Bronchial epithelial cell (primary cell): ENCODE measurements around the gene DCLRE1C. TPM values are rescaled to one million over a fixed set of nuclear protein-coding genes. Genes with fewer than 3 reads are reported as not detected.

ENCODE experiments used
- DNase-seq: peaks from one replicate; pipeline ENCODE4 v3.0.0-alpha.2; 2010; ENCODE audit warnings: low read depth
- FAIRE-seq: peaks from 2 replicates; lab custom pipeline; 2011; peaks lifted over from hg19 to GRCh38; lab: Jason Lieb, UNC
- H3K27me3 ChIP-seq: 2 replicates; pipeline ENCODE4 v1.5.1; 2011; ENCODE audit warnings: low read length; ENCODE audit not compliant: control insufficient read depth, insufficient read depth
- H3K36me3 ChIP-seq: 2 replicates; pipeline ENCODE4 v1.5.1; 2011; ENCODE audit warnings: low read length; ENCODE audit not compliant: control insufficient read depth, insufficient read depth
- H3K4me3 ChIP-seq: 2 replicates; pipeline ENCODE4 v1.5.1; 2011; ENCODE audit warnings: mild to moderate bottlenecking, low read depth, low read length, control low read depth
- total RNA-seq: library from RNA; depleted of rRNA; stranded (reverse); fragments of >200 nt; gene quantifications from 2 replicates; pipeline ENCODE4 v1.2.1, GENCODE V29; 2014
- TF ChIP-seq, protein P1 (sequence below): IDR thresholded peaks from 2 replicates; pipeline ENCODE4 v1.5.1; 2011; ENCODE audit warnings: mild to moderate bottlenecking, moderate library complexity, low read length, control low read depth, inconsistent platforms; ENCODE audit not compliant: insufficient read depth, severe bottlenecking

DCLRE1C gene
- total RNA-seq, 1 donor from 2014 or later, result 9.0 TPM

DNA sequence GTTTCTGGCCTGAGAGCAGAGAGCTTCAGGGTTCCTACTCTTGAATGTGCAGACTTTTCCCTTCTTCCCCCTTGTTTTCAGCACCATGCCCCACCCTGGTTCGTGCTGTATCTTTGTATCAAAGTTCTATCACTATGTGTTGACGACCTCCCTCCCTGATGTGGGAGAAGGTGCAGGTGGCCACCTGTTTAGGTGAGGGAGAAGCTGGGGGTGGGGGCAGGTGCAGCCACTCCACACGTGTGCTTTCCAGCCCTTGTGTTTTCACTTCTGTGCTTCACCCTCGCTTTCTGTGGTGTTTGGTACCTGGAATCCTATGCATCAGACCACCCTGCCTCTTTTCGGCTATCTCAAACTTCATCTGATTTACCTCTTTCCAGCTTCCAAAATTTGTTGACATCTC is 94.9 kb downstream of the DCLRE1C start:
- FAIRE-seq (no peak), DNase-seq (no peak)
- Histone ChIP-seq H3K36me3 (peaks cover 1% of the 10 kb centered on the region), H3K4me3 (no peak overlapping the region), H3K27me3 (no peaks in the 10 kb centered on the region)
- TF ChIP-seq, protein P1, sequence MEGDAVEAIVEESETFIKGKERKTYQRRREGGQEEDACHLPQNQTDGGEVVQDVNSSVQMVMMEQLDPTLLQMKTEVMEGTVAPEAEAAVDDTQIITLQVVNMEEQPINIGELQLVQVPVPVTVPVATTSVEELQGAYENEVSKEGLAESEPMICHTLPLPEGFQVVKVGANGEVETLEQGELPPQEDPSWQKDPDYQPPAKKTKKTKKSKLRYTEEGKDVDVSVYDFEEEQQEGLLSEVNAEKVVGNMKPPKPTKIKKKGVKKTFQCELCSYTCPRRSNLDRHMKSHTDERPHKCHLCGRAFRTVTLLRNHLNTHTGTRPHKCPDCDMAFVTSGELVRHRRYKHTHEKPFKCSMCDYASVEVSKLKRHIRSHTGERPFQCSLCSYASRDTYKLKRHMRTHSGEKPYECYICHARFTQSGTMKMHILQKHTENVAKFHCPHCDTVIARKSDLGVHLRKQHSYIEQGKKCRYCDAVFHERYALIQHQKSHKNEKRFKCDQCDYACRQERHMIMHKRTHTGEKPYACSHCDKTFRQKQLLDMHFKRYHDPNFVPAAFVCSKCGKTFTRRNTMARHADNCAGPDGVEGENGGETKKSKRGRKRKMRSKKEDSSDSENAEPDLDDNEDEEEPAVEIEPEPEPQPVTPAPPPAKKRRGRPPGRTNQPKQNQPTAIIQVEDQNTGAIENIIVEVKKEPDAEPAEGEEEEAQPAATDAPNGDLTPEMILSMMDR, result no peak

DNA sequence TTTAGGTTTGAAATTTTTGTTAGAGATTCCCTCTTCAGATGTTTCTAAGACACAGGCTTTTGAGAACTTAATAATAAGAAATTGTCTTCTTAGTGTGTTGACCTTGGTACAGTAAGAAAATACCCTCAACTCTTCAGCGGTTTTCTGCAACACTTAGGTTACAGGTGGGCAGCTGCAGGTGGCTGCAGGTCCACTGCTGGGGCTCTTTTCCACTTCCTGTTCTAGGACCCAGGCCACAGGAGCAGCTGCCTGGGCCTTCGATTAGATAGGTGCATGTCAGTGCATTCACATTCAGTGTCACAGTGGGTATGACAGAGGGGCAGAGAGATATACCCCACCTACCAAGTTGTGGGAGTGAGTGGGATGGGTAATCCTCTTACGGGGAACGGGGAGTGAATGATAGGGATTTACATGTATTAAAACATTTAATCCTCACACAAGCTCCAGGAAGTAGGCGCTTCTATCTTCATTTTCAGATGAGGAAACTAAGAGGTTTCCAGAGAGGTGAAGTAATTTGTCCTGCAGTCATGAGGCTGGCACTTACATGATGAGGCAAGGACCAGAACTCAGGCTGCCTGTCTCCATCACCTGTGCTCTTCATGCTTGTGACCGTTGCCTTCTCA is 95.4 kb downstream of the DCLRE1C start:
- no peak for FAIRE-seq
- no peak for DNase-seq
- TF ChIP-seq, protein P1, result no peak
- Histone ChIP-seq H3K36me3 (peaks cover 1% of the 10 kb centered on the region), H3K4me3 (no peak overlapping the region), H3K27me3 (no peaks in the 10 kb centered on the region)

DNA sequence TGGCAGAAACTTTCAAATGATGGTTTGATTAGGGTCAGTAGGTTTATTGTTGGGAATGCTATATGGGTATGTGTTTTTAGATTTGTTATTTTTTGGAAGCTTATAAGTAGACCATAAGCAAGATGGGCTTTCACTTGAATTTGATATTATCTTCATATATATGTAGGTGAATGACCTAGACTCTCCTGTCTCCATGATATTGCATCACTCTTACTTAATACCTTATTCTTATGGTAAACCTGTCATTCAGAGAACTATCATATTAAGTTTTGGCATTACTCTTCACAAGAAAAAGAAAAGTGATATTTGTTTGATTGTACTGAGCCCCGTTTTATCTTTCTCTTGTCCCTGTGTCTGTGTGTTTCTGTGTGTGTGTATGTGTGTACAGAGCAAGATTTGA is 98.4 kb downstream of the DCLRE1C start:
- TF ChIP-seq, protein P1, result no peak
- DNase-seq (no peak), FAIRE-seq (no peak)
- no peak overlapping the region for H3K4me3 ChIP-seq
- peaks cover 1% of the 10 kb centered on the region for H3K36me3 ChIP-seq
- H3K27me3 ChIP-seq, result no peaks in the 10 kb centered on the region

DNA sequence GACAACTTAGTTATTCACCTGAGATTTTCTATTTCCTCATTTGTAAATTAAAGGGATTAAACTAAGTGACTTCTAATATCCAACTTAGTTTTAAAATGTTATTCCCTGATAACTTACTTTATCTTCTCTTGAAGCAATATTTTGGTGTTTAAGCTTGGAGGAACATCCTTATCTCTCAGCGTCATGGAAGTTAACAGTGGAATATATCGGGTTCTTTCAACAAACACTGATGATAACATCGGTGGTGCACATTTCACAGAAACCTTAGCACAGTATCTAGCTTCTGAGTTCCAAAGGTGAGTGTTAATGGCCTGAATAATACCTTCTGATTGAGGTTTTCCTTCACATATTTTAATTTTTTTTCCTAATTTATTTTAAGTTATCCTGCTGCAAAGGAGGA is 101.7 kb downstream of the DCLRE1C start:
- Histone ChIP-seq H3K27me3 (no peaks in the 10 kb centered on the region), H3K36me3 (peaks cover 1% of the 10 kb centered on the region), H3K4me3 (no peak overlapping the region)
- DNase-seq (no peak), FAIRE-seq (no peak)
- TF ChIP-seq, protein P1, result no peak

Other genes with a start within 250 kb of the DCLRE1C start
- gene FAM107B, start 179.2 kb downstream of the DCLRE1C start, total RNA-seq, result 18.7 and 18.8 TPM in 2 replicates
- gene CDNF, start 116.1 kb downstream of the DCLRE1C start, total RNA-seq, result 0.79 and 1.3 TPM in 2 replicates
- 6.3 and 6.8 TPM in 2 replicates for gene HSPA14, start 115.8 kb downstream of the DCLRE1C start, total RNA-seq
- gene MSANTD7, start 115.8 kb downstream of the DCLRE1C start, total RNA-seq, result 21.4 and 21.6 TPM in 2 replicates
- gene SUV39H2, start 75.2 kb downstream of the DCLRE1C start, total RNA-seq, result 6.1 and 7.4 TPM in 2 replicates
- not detected in 2 replicates for gene MEIG1, start 5.3 kb upstream of the DCLRE1C start, total RNA-seq
- gene OLAH, start 89.8 kb upstream of the DCLRE1C start, total RNA-seq, result 16.3 and 26.0 TPM in 2 replicates
- 0.13 and 0.26 TPM in 2 replicates for gene ACBD7, start 134.7 kb upstream of the DCLRE1C start, total RNA-seq
- 10.3 and 18.4 TPM in 2 replicates for gene RPP38, start 143.3 kb upstream of the DCLRE1C start, total RNA-seq
- gene NMT2, start 214.6 kb upstream of the DCLRE1C start, total RNA-seq, result 11.1 and 12.2 TPM in 2 replicates